Astrocyte of the hippocampus (primary cell): ENCODE measurements around the gene SLAMF9.
"Not testable (repeated sequence)": the region's sequence is repeated elsewhere in the genome, so short reads cannot be mapped to it uniquely, and the experiment has no call there.

ENCODE experiments used
- DNase-seq: peaks from one replicate; pipeline ENCODE4 v3.0.0; 2011; ENCODE audit warnings: low read depth, low spot score

The SLAMF9 gene

DNA sequence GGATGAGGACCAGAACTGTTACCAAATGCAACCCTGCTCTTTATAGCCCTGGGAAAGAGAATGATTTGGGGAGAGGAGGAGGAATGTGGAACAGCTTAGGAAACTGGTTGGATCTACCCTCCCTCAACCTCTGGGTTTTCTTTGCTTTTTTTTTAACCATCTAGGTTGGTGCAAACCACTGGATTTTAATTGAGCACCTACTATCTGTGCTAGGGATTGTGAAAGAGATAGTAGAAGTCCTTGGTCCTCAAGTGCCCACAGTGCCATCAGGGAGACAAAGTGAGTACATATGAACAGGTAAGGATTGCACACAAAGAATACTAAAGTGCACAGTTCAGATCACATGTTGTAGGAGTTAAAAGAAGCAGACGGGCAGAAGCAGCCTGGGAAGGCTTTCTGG is 33.4 kb downstream of the SLAMF9 start:
- no peak for DNase-seq

DNA sequence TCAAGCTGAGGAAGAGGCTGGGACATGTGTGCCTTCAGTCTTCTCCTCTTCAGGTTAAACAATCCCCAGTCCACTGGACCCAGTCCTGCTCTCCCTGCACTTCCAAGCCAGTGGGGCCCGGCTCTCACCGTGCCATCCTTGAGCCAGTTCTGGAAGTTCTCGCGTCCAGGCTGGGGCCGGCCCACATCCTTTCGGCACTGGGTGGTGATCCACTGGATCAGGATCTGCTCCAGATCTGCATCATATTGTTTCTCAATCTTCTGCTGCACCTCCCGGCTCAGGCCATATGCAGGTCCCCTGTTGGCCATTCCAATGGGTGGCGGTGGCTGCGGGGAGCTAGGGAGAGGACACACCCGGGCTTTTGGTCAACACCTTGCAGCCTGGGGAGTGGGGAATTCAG is 33.8 kb downstream of the SLAMF9 start:
- no peak for DNase-seq

DNA sequence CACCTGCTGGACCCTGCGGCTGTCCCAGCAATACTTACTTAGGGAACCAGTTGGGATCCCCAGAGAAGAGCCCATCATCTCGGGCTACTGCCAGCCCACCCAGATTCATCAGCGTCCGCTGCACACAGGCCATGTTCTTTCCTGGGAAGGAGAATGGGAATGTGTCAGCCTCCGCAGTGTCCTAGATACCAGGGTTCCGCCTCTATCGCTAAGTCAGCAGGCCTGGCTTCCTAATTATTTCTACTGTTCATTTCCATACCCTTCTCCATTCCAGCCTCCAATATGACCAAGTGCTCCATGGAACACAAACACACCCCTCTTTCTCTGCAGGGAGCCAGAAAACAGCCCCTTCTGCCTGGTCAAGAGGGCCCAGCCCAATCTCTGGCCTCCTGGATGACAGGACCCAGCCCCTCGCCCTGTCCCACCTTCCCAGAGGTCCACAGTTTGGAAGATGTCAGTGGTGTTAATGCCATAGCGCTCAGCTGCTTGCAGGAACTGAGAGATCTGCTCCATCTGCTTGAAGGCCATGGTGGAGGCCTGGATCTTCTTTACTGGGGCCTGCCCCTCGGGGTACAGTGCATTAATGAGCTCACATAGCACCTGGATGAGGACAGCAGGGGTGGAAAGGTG is 34.7 kb downstream of the SLAMF9 start:
- DNase-seq: no peak

- no peak for DNase-seq
Measured at GRCh38 chr1:159918352-159919200, 35.5 kb downstream of the SLAMF9 start.

GRCh38 chr1:159917533-159918351 is 36.3 kb downstream of the SLAMF9 start:
- DNase-seq: no peak

DNA sequence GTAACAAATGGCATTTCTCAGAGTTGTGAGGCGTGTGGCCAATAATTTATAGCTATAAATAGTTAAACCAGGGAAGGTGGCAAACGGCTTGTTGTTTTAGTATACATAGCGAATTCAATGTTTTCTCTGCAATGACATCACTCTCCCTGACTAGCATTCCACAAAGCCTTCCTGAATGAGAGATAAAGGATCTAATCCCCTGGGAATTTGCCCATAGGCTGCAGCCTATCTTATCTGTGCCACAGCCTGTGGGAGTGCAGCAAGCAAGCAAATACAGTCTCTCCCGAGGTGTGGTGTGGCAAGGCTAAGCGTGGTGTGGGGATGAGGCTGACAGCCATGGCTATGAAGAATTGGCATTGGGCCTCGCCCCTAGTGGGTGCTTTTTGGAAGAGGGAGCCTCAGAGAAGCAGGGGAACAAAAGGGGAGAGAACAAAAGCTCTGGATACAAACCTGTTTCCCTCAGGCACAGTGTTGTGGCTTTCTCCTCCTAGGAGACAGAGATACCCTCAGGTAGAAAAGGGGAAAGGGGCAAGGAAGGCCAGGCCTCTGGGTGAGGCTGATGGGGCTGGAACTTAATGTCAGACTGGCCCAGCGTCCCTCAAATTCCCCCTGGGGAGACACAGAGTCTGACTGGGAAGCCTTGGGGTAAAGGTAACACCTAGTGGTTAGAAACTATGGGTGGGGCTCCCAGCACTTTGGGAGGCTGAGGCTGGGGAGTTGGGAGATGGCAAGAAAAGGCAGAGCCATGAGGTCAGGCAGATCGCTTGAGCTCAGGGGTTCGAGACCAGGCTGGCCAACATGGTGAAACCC is 37.6 kb downstream of the SLAMF9 start:
- peak; percentile 81 for DNase-seq

DNA sequence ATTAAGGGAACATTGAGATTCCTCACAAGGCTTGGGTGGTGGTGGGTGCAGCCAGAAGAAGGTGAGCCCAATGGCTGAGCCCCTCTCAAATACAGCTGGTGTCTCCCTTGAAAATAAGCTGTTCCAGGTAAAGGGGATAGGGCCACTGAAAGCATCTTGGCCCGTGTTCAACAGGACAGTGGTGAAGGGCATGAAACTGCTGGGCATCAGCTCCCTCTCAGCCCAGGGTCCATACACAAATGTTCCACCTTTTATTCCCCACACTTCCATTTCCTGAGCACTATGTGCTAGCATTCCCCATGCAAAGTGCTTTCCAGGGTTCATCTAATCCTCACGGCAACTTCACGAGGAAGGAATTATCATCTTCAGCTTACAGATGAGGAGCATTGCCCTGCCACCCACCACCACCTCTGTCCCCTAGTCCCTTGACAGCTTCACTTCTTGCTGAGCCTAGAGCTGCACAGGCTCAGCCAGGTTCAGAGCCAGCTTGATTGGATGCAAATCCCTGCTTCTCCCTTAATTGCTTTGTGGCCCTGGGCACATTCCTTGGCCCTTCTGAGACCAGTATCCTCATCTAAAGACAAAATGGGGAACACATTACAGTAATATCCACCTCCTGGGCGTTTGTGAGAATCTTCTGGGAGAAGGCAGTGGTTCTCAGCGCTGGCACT is 38.3 kb downstream of the SLAMF9 start:
- no peak for DNase-seq

DNA sequence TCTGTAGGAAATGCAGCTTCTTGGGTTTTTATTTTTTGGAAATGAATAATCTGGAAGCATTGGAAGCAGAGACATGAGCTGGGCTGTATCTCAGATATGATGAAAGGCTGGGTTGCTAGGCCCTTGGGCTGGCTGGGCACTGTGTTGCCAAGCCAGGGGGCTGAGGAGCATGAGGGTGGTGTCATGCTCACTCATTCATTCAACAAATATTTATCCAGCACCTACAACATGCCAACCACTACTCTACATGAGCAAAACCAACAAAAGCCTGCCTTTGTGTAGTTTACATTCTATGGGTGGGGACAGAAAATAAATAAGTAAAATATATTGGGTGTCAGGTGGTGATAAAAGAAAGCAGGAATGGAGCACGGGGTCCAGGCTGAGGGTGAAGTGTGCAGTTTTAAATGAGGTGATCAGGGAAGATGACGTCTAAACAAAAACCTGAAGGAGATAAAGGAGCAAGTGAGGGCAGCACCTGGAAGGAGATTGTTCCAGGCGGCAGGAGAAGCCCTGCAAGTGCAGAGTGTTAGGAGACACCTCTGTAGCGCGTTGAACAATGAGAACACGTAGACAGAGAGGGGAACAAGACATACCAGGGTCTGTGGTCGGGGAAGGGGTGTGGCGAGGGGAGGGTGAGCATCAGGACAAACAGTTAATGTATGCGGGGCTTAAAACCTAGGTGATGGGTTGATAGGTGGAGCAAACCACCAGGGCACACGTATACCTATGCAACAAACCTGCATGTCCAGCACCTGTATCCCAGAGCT is 39.6 kb downstream of the SLAMF9 start:
- DNase-seq: no peak

DNA sequence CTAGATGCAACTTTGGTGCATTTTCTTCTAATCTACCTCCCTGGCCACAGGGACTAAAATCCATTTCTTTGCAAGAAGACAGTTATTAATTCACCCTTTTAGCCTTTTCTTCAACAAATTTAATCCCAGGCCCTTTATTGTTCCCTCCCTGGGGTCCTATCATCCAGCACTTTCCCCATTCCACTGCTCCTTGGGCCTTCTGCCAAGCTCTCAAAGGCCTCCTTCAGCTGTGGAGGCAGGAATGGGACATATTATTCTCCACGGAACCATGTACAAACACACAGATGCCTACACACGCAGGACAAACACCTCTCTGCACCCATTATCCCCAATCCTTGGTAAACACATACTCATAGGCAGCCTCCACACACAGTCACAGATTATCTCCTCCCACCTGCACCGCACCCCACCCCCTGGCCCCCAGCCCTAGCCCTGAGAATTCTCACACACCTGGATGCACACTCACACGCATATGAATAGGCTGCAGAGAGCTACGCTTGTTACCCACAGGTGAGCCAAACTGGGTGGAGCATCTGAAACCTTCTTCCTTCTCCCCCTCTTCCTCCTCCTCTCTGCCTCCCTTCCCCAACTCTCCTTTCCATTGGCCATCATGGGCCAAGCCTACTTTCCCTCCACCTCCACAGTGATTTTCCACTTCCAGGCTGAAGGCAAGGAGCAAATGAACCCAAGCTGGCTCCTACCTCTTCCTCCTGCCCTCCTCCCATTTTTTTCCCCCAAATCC is 40.4 kb downstream of the SLAMF9 start:
- DNase-seq: no peak

- no peak for DNase-seq
Measured at GRCh38 chr1:159911326-159912070, 42.5 kb downstream of the SLAMF9 start.

DNA sequence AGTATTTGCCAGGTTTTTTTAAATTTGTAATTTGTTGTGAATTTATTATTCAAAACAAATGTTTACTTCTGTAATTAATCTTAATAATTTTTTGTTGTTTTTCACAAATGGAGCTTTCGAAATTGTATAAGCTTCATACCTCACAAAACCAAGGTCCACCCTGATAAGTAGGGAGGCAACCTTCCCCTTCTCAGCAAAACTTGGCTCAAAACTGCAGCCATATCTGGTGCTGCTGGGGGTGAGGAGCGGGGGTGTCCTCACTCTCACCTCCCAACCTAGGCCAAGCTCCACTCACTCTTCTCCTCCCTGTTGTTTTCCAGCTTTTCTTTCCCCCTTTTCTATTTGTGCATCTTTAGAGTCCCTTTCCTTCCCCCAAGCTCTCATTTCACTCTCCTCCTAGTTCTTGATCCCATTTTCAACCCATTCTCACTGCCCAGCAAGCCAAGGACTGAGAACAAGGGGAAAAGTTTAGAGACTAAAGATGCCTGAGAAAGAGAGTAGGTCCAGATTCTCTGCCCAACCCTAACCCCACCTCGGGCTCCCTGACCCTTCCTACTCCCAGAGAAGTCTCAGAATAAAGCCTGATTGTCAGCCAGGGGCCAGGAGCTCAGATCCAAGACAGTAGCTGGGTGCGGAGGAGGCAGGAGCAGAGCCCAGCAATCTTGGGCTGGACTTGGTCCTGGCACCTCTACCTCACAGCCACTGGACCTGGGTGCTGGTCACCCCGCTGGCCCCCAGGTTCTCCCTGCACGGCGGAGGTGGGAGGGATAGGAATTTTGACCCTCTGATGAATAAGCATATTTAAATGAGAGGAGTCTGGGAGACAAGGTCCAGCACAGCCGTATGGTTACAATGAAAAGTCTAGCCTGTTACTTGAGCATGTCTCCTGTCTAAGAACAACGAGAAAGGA is 45.8 kb downstream of the SLAMF9 start:
- no peak for DNase-seq

GRCh38 chr1:159906960-159907359 is 47.1 kb downstream of the SLAMF9 start:
- no peak for DNase-seq

DNA sequence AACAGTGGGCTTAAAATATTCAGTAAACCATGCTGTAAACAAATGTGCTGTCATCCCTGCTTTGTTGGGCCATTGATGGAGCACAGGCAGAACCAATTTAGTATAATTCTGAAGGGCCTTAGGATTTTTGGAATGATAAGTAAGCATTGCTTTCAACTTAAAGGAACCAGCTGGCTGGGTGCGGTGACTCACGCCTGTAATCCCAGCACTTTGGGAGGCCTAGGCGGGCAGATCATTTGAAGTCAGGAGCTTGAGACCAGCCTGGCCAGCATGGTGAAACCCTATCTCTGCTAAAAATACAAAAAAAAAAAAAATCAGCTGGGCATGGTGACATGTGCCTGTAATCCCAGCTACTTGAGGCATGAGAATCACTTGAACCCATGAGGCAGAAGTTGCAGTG is 50.0 kb downstream of the SLAMF9 start:
- not testable (repeated sequence) for DNase-seq

- no peak for DNase-seq
Measured at GRCh38 chr1:159902541-159902940, 51.5 kb downstream of the SLAMF9 start.
